IMR-90 (cell line): ENCODE measurements around the gene FRAS1.

ENCODE experiments used
- CTCF ChIP-seq: conservative IDR thresholded peaks from 2 replicates; pipeline ENCODE4 v1.5.1; 2012; ENCODE audit warnings: mild to moderate bottlenecking, low read depth, low read length, improper control_type of control experiment
- ELK1 ChIP-seq: fragments of 150-350 bp; IDR thresholded peaks from 2 replicates; pipeline ENCODE4 v1.6.1; 2016; ENCODE audit warnings: low read depth, mild to moderate bottlenecking, low read length, moderate library complexity, borderline replicate concordance
- NFE2L2 ChIP-seq: fragments of 150-350 bp; IDR thresholded peaks from 2 replicates; pipeline ENCODE4 v1.6.1; 2016; ENCODE audit warnings: low read depth, mild to moderate bottlenecking, low read length
- POLR2A ChIP-seq: IDR thresholded peaks from 2 replicates; pipeline ENCODE4 v1.6.1; 2012; ENCODE audit warnings: mild to moderate bottlenecking, low read depth, low read length
- USF2 ChIP-seq: fragments of 150-350 bp; IDR thresholded peaks from 2 replicates; pipeline ENCODE4 v1.6.1; 2017; ENCODE audit warnings: mild to moderate bottlenecking, antibody characterized with exemption, low read length, low read depth

- TF ChIP-seq CTCF (no peak), USF2 (no peak), NFE2L2 (no peak), POLR2A (no peak), ELK1 (no peak)
These were observed 476.7 kb downstream of the FRAS1 start for GRCh38 chr4:78533854-78534253.
